Esophagus squamous epithelium (tissue), 4 donors: ENCODE results near the gene RSPO4.

ENCODE experiments used
- CTCF ChIP-seq, 6 experiments: fragments of 450-650 bp in 4 of 6; fragments of 200-600 bp in 2 of 6; sonication (generic) in 2 of 6; IDR thresholded peaks; one replicate each; pipeline ENCODE4 v1.5.1; 2016 to 2019; ENCODE audit warnings: antibody characterized with exemption in 6 of 6, mild to moderate bottlenecking in 4 of 6, moderate library complexity in 4 of 6
- POLR2A ChIP-seq, 4 donors: fragments of 450-650 bp; IDR thresholded peaks; one replicate each; pipeline ENCODE4 v1.6.1; 2017; ENCODE audit warnings: antibody characterized with exemption in 4 of 4, mild to moderate bottlenecking in 4 of 4, moderate library complexity in 3 of 4

GRCh38 chr20:910870-911770 is 91.0 kb downstream of the RSPO4 start:
- TF ChIP-seq CTCF (IDR thresholded peaks at IDR 0.05), result no peak
- TF ChIP-seq POLR2A (IDR thresholded peaks at IDR 0.05), result no peak
